Mesothelial cell of epicardium (in vitro differentiated cells): ENCODE results near the gene ANGPTL4. TPM values are rescaled to one million over a fixed set of nuclear protein-coding genes. Genes with fewer than 3 reads are reported as not detected.
A peak's percentile ranks its signal among the peaks of the same experiment; 100 is the strongest.

ENCODE experiments used
- DNase-seq, 2 experiments: peaks; one replicate each; pipeline ENCODE4 v3.0.0; 2021; ENCODE audit warnings: low spot score in 2 of 2; ENCODE audit not compliant: unreplicated experiment in 2 of 2
- H3K27ac Mint-ChIP-seq: 2 replicates; pipeline ENCODE4 v1.8.0; 2021; ENCODE audit warnings: mixed read lengths
- H3K27me3 Mint-ChIP-seq: 2 replicates; pipeline ENCODE4 v1.8.0; 2021; ENCODE audit warnings: low read depth, mixed read lengths
- H3K36me3 Mint-ChIP-seq: 2 replicates; pipeline ENCODE4 v1.8.0; 2021; ENCODE audit warnings: mixed read lengths
- H3K4me1 Mint-ChIP-seq: 2 replicates; pipeline ENCODE4 v1.8.0; 2021; ENCODE audit warnings: mixed read lengths
- H3K4me3 Mint-ChIP-seq: 2 replicates; pipeline ENCODE4 v1.8.0; 2021; ENCODE audit warnings: mild to moderate bottlenecking, moderate library complexity, mixed read lengths
- H3K9me3 Mint-ChIP-seq: 2 replicates; pipeline ENCODE4 v1.8.0; 2021; ENCODE audit warnings: mixed read lengths
- total RNA-seq: library from RNA; stranded (reverse); gene quantifications from 3 replicates; pipeline ENCODE4 v1.2.1, GENCODE V29; 2021
- TF ChIP-seq, protein P1 (sequence below): fragments of 200-600 bp; sonication (generic); IDR thresholded peaks from one replicate; pipeline ENCODE4 v1.5.0; 2021; ENCODE audit warnings: antibody characterized with exemption; ENCODE audit not compliant: unreplicated experiment

ANGPTL4 gene
- total RNA-seq, 1 donor from 2014 or later: 3.7 TPM

DNA sequence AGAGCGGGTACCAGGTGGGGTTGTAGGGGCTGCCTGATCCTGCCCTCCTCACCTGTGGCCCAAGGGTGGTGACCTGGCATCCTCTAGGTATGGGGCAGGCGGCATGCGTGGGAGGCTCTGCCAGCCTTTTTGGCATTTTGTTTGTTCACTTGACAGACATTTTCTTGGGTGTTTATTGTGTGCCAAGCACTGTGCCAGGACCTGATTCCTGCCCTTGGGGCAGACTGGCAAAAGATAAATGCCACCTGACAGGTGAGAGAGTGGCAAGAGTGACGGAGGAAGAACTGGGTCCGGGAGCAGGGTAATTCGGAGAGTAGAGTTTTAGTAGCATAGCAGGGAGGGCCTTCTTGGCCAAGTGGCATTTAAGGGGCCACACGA lies 32.2 kb downstream of the ANGPTL4 start:
- Mint-ChIP-seq H3K4me1 (peaks cover 31% of the 10 kb centered on the region), H3K27me3 (no peaks in the 10 kb centered on the region), H3K27ac (peak overlapping the region; percentile 71), H3K36me3 (peaks cover 8% of the 10 kb centered on the region), H3K4me3 (no peak overlapping the region), H3K9me3 (no peaks in the 10 kb centered on the region)
- TF ChIP-seq, protein P1, sequence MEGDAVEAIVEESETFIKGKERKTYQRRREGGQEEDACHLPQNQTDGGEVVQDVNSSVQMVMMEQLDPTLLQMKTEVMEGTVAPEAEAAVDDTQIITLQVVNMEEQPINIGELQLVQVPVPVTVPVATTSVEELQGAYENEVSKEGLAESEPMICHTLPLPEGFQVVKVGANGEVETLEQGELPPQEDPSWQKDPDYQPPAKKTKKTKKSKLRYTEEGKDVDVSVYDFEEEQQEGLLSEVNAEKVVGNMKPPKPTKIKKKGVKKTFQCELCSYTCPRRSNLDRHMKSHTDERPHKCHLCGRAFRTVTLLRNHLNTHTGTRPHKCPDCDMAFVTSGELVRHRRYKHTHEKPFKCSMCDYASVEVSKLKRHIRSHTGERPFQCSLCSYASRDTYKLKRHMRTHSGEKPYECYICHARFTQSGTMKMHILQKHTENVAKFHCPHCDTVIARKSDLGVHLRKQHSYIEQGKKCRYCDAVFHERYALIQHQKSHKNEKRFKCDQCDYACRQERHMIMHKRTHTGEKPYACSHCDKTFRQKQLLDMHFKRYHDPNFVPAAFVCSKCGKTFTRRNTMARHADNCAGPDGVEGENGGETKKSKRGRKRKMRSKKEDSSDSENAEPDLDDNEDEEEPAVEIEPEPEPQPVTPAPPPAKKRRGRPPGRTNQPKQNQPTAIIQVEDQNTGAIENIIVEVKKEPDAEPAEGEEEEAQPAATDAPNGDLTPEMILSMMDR: no peak
- no peak for DNase-seq

DNA sequence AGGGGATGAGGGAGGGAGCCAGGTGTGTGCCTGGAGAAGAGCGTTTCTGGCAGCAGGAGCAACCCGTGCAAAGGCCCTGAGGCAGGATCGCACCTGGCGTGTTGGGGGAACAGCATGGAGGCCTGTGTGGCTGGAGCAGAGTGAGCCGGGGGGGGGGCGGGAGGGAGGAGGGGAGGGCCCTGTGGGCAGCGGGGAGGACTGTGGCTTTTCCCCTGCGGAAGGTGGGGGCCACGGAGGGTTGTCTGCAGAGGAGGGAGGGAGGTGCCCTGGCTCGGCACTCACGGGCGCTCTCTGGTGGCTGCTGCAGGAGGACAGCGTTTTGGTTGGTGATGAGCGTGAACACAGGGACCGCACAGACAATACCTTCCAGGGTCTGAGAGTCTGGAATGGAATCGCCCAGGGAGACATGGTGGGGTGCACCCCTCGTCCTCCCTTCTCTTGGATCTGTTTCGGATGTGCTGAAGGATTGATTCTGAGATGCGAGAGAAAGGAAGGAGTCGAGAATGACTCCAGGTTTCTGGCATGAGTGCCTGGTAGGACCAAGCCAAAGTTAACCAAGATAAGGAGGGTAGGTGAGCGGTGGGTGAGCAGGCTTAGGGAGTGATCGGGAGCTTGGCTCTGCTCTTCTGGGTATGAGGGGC lies 32.7 kb downstream of the ANGPTL4 start:
- peak overlapping the region; percentile 93 for H3K27ac Mint-ChIP-seq
- peaks cover 29% of the 10 kb centered on the region for H3K4me1 Mint-ChIP-seq
- DNase-seq: peak in 1 of 2 experiments; percentile 68
- H3K9me3 Mint-ChIP-seq: no peaks in the 10 kb centered on the region
- peak overlapping the region; percentile 48 for H3K4me3 Mint-ChIP-seq
- H3K36me3 Mint-ChIP-seq: peaks cover 8% of the 10 kb centered on the region
- H3K27me3 Mint-ChIP-seq: no peaks in the 10 kb centered on the region
- TF ChIP-seq, protein P1: no peak

DNA sequence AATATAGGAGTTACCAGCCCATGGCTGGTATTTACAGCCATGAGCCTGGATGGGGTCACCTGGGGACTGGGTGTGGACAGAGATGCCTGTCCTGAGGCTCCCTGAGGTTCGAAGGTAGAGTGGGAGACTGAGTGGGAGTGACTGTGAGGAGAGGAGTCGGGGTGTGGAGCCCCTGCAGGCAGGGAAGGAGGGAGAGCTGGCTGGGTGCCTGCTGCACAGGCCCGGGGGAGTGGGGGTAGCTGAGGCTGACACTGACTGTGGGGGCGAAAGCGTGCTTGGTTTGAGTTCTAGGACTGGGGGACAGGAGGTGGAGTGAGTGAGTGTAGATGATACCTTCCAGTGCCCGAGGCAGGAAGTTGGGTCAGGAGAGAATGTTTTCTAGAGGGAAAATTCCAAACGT lies 33.3 kb downstream of the ANGPTL4 start:
- peak in 1 of 2 experiments; percentile 44 for DNase-seq
- Mint-ChIP-seq H3K36me3 (peaks cover 8% of the 10 kb centered on the region), H3K27me3 (no peaks in the 10 kb centered on the region), H3K9me3 (no peaks in the 10 kb centered on the region), H3K27ac (peak overlapping the region; percentile 93), H3K4me3 (peak overlapping the region; percentile 48), H3K4me1 (peaks cover 25% of the 10 kb centered on the region)
- TF ChIP-seq, protein P1: no peak

DNA sequence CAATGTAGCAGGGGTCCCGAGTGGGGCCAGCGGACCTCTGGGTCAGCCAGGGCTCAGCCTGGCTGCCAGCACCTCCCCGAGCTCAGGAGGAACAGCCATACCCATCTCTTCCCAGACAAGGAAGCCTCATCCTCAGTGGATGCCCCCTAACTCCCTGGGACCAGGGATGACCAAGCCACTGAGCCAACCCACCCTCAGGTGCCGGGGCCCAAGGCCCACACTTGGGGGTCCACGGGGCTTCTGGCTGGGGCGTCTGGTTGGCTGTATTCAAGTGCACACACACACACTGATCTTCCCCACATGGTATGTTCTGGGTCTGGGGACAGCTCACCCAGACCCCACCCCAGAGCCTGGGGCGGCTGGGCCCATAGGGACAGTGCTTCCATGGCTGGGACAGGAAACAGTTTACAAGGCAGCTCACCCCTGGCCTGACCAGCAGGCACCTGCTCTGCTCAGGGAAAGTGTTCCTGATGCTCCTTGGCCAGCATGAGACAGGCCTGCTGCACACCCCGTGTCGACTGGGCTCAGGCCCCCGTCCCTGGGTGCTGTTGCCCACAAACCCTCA lies 33.9 kb downstream of the ANGPTL4 start:
- H3K4me3 Mint-ChIP-seq: no peak overlapping the region
- no peak for DNase-seq
- TF ChIP-seq, protein P1: no peak
- no peaks in the 10 kb centered on the region for H3K27me3 Mint-ChIP-seq
- peaks cover 11% of the 10 kb centered on the region for H3K36me3 Mint-ChIP-seq
- H3K9me3 Mint-ChIP-seq: no peaks in the 10 kb centered on the region
- H3K27ac Mint-ChIP-seq: peak overlapping the region; percentile 67
- peaks cover 24% of the 10 kb centered on the region for H3K4me1 Mint-ChIP-seq

DNA sequence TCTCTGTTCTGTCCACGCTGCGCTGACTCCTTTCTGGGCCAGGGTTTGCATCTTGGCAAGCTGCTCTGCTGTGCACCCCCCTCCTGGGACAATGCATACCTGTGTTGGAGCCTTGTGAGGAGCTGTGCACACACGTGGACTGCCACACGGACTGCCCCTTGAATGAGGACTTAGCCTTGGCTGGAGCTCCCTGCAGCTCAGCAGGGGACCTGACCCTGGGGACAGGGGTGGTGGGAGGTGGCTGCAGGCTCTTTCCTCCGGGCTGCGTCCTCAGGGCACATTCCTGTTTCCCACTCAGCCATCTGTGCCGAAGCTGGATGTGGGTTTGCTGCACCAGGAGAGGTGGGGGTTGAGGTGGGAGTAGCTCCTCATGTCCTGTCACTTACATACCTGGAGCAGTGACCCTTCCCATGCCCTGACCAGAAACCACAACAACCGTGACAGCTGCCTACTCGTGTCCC lies 34.4 kb downstream of the ANGPTL4 start:
- peaks cover 11% of the 10 kb centered on the region for H3K36me3 Mint-ChIP-seq
- H3K4me3 Mint-ChIP-seq: no peak overlapping the region
- H3K4me1 Mint-ChIP-seq: peaks cover 21% of the 10 kb centered on the region
- no peak for DNase-seq
- TF ChIP-seq, protein P1: no peak
- H3K27ac Mint-ChIP-seq: peak overlapping the region; percentile 67
- no peaks in the 10 kb centered on the region for H3K27me3 Mint-ChIP-seq
- H3K9me3 Mint-ChIP-seq: no peaks in the 10 kb centered on the region
